ENCODE results near the gene RNFT2.
"Not testable (repeated sequence)": the region's sequence is repeated elsewhere in the genome, so short reads cannot be mapped to it uniquely, and the experiment has no call there.

RNFT2 gene

GRCh38 chr12:116735084-116735483 is 3.0 kb upstream of the RNFT2 start:
- Histone ChIP-seq H3K4me3 (ENCODE audit: low read depth, low read length) (no peak overlapping the region), H3K27ac (no peak overlapping the region), H3K27me3 (ENCODE audit: insufficient read depth, low read depth, severe bottlenecking) (no peaks in the 10 kb centered on the region), H3K36me3 (peaks cover 20% of the 10 kb centered on the region), H3K9me3 (ENCODE audit: severe bottlenecking) (no peaks in the 10 kb centered on the region)
- TF ChIP-seq, protein P1, sequence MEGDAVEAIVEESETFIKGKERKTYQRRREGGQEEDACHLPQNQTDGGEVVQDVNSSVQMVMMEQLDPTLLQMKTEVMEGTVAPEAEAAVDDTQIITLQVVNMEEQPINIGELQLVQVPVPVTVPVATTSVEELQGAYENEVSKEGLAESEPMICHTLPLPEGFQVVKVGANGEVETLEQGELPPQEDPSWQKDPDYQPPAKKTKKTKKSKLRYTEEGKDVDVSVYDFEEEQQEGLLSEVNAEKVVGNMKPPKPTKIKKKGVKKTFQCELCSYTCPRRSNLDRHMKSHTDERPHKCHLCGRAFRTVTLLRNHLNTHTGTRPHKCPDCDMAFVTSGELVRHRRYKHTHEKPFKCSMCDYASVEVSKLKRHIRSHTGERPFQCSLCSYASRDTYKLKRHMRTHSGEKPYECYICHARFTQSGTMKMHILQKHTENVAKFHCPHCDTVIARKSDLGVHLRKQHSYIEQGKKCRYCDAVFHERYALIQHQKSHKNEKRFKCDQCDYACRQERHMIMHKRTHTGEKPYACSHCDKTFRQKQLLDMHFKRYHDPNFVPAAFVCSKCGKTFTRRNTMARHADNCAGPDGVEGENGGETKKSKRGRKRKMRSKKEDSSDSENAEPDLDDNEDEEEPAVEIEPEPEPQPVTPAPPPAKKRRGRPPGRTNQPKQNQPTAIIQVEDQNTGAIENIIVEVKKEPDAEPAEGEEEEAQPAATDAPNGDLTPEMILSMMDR (IDR thresholded peaks at IDR 0.05; ENCODE audit: low read depth, low read length), result no peak
- no peak for DNase-seq

DNA sequence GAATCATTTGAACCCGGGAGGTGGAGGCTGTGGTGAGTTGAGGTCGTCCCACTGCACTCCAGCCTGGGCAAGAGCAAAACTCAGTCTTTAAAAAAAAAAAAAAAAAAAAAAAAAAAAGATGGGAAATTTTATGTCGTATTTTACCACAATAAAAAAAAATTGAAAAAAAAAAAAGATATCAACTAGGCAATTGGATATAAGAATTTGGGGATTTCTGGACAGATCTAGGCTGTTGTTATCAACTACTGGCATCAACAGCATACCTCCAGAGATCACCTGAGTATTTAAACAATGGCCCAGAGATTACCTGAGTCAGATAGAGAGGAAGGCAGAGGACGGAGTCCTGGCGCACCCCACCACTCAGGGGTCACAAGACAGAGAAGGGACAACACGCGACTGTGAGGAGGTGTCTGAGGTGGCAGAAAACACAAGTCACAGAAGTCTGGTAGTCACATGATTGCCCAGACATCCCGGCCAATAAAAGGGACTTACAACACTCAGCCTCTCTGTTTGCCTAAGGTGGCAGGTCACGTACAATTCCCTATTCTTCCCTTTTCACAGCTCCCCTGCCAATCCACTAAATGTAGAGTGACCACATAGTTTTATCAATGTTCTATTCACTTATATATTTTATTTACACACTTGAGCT is 2.0 kb upstream of the RNFT2 start:
- H3K36me3 ChIP-seq, result peaks cover 30% of the 10 kb centered on the region
- TF ChIP-seq, protein P1 (IDR thresholded peaks at IDR 0.05; ENCODE audit: low read depth, low read length), result no peak
- no peaks in the 10 kb centered on the region for H3K27me3 ChIP-seq (ENCODE audit: insufficient read depth, low read depth, severe bottlenecking)
- no peak overlapping the region; the same call in 1 of the 2 replicates for H3K4me3 ChIP-seq (ENCODE audit: low read depth, low read length)
- H3K9me3 ChIP-seq (ENCODE audit: severe bottlenecking), result no peaks in the 10 kb centered on the region
- no peak overlapping the region for H3K27ac ChIP-seq
- no peak for DNase-seq

GRCh38 chr12:116736962-116737773 is 947 bp upstream of the RNFT2 start:
- no peak for DNase-seq
- Histone ChIP-seq H3K27ac (peak overlapping the region; percentile 59), H3K36me3 (peaks cover 36% of the 10 kb centered on the region), H3K4me3 (ENCODE audit: low read depth, low read length) (peak overlapping the region; percentile 71), H3K9me3 (ENCODE audit: severe bottlenecking) (no peaks in the 10 kb centered on the region), H3K27me3 (ENCODE audit: insufficient read depth, low read depth, severe bottlenecking) (no peaks in the 10 kb centered on the region)
- TF ChIP-seq, protein P1 (IDR thresholded peaks at IDR 0.05; ENCODE audit: low read depth, low read length), result no peak

- TF ChIP-seq, protein P1 (IDR thresholded peaks at IDR 0.05; ENCODE audit: low read depth, low read length), result no peak
- Histone ChIP-seq H3K4me3 (ENCODE audit: low read depth, low read length) (no peak overlapping the region), H3K9me3 (ENCODE audit: severe bottlenecking) (no peaks in the 10 kb centered on the region)
Observed at GRCh38 chr12:116739381-116739887, 1.3 kb downstream of the RNFT2 start.

GRCh38 chr12:116742787-116743186 is 4.7 kb downstream of the RNFT2 start:
- not testable (repeated sequence) for H3K4me3 ChIP-seq (ENCODE audit: low read depth, low read length); DNase-seq; H3K27ac ChIP-seq; H3K27me3 ChIP-seq (ENCODE audit: insufficient read depth, low read depth, severe bottlenecking); H3K9me3 ChIP-seq (ENCODE audit: severe bottlenecking)
- H3K36me3 ChIP-seq, result peaks cover 39% of the 10 kb centered on the region

More at GRCh38 chr12:116739381-116739887, 1.3 kb downstream of the RNFT2 start:
- DNase-seq, result peak; percentile 40
- Histone ChIP-seq H3K27me3 (ENCODE audit: insufficient read depth, low read depth, severe bottlenecking) (no peaks in the 10 kb centered on the region), H3K27ac (peak overlapping the region; percentile 52), H3K36me3 (peaks cover 30% of the 10 kb centered on the region)

DNA sequence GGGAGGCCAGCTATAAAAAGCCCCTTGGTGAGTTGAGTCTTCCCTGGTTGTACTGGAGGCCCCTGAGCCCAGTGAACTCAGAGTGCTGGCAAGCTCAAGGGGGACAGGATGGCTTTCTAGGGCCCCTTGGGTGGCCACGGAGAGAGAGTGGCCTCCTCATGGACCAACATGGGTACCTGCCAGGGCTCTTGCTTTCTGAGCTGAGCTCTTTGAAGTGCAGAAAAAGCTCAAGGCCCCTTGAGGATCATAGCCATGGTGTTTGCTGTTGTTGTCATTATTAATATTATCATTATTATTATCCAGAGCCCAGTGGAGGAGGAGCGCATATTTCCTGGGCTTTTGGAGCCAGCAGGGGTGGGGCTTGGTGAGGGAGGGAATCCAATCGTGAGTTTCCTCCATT is 6.7 kb downstream of the RNFT2 start:
- TF ChIP-seq, protein P1 (IDR thresholded peaks at IDR 0.05; ENCODE audit: low read depth, low read length), result no peak
- no peak overlapping the region for H3K27ac ChIP-seq
- H3K4me3 ChIP-seq (ENCODE audit: low read depth, low read length), result no peak overlapping the region
- DNase-seq, result no peak
- H3K27me3 ChIP-seq (ENCODE audit: insufficient read depth, low read depth, severe bottlenecking), result no peaks in the 10 kb centered on the region
- H3K9me3 ChIP-seq (ENCODE audit: severe bottlenecking), result no peaks in the 10 kb centered on the region
- H3K36me3 ChIP-seq, result peaks cover 39% of the 10 kb centered on the region
